Trophoblast cell (in vitro differentiated cells and primary cell): Measurements from ENCODE around the gene TLE7.
A peak's percentile ranks its signal among the peaks of the same experiment; 100 is the strongest.

ENCODE experiments used
- DNase-seq, 2 donors: peaks; one replicate each; pipeline ENCODE4 v3.0.0-alpha.2; 2016
- H2AFZ ChIP-seq: 2 replicates; pipeline ENCODE4 v1.6.1; 2013; ENCODE audit warnings: low read length, moderate library complexity, mild to moderate bottlenecking; ENCODE audit not compliant: insufficient read depth, poor library complexity
- H2AK5ac ChIP-seq: 2 replicates; pipeline ENCODE4 v1.6.1; 2013; ENCODE audit warnings: mild to moderate bottlenecking, low read length
- H2BK120ac ChIP-seq: 2 replicates; pipeline ENCODE4 v1.6.1; 2013; ENCODE audit warnings: low read length, mild to moderate bottlenecking, moderate library complexity; ENCODE audit not compliant: insufficient read depth, poor library complexity
- H2BK12ac ChIP-seq: 2 replicates; pipeline ENCODE4 v1.6.1; 2013; ENCODE audit warnings: mild to moderate bottlenecking, low read length, moderate library complexity
- H2BK5ac ChIP-seq: 2 replicates; pipeline ENCODE4 v1.6.1; 2013; ENCODE audit warnings: low read length, low read depth, moderate library complexity, mild to moderate bottlenecking; ENCODE audit not compliant: poor library complexity
- H3K14ac ChIP-seq: 2 replicates; pipeline ENCODE4 v1.6.1; 2013; ENCODE audit warnings: mild to moderate bottlenecking, low read length
- H3K18ac ChIP-seq: 2 replicates; pipeline ENCODE4 v1.6.1; 2013; ENCODE audit warnings: mild to moderate bottlenecking, low read length
- H3K23ac ChIP-seq: 2 replicates; pipeline ENCODE4 v1.6.1; 2013; ENCODE audit warnings: low read length
- H3K27ac ChIP-seq: 2 replicates; pipeline ENCODE4 v1.5.1; 2013; ENCODE audit warnings: low read depth, mild to moderate bottlenecking, inconsistent platforms, low read length, moderate library complexity
- H3K27me3 ChIP-seq: 2 replicates; pipeline ENCODE4 v1.6.1; 2013; ENCODE audit warnings: inconsistent platforms, mild to moderate bottlenecking, low read length, moderate library complexity; ENCODE audit not compliant: insufficient read depth
- H3K36me3 ChIP-seq, 2 experiments: 1 replicate in 1 of 2; 2 replicates in 1 of 2; pipeline ENCODE4 v1.6.1; 2013; ENCODE audit warnings: low read length in 2 of 2, mild to moderate bottlenecking in 2 of 2, moderate library complexity in 1 of 2; ENCODE audit not compliant: insufficient read depth in 2 of 2, control insufficient read depth in 1 of 2
- H3K4ac ChIP-seq: 2 replicates; pipeline ENCODE4 v1.6.1; 2013; ENCODE audit warnings: low read depth, mild to moderate bottlenecking, low read length, moderate library complexity
- H3K4me1 ChIP-seq, 2 experiments: 1 replicate in 1 of 2; 2 replicates in 1 of 2; pipeline ENCODE4 v1.6.1; 2013; ENCODE audit warnings: low read length in 2 of 2, mild to moderate bottlenecking in 2 of 2, moderate library complexity in 1 of 2; ENCODE audit not compliant: insufficient read depth in 2 of 2, control insufficient read depth in 1 of 2
- H3K4me2 ChIP-seq: 2 replicates; pipeline ENCODE4 v1.6.1; 2013; ENCODE audit warnings: inconsistent platforms, mild to moderate bottlenecking, low read length, moderate library complexity
- H3K4me3 ChIP-seq: 2 replicates; pipeline ENCODE4 v1.5.1; 2013; ENCODE audit warnings: mild to moderate bottlenecking, low read depth, low read length, inconsistent platforms
- H3K79me1 ChIP-seq: one replicate; pipeline ENCODE4 v1.6.1; 2013; ENCODE audit warnings: low read length
- H3K79me2 ChIP-seq: 2 replicates; pipeline ENCODE4 v1.6.1; 2013; ENCODE audit warnings: low read length, mild to moderate bottlenecking; ENCODE audit not compliant: control insufficient read depth, insufficient read depth, poor library complexity
- H3K9ac ChIP-seq: 2 replicates; pipeline ENCODE4 v1.6.1; 2013; ENCODE audit warnings: mild to moderate bottlenecking, low read length
- H3K9me3 ChIP-seq: 2 replicates; pipeline ENCODE4 v1.6.1; 2013; ENCODE audit warnings: low read depth, mild to moderate bottlenecking, control low read depth, inconsistent platforms, low read length; ENCODE audit not compliant: insufficient read depth
- H4K12ac ChIP-seq: 2 replicates; pipeline ENCODE4 v1.6.1; 2013; ENCODE audit warnings: low read depth, mild to moderate bottlenecking, low read length, moderate library complexity
- H4K8ac ChIP-seq: 2 replicates; pipeline ENCODE4 v1.6.1; 2013; ENCODE audit warnings: low read depth, mild to moderate bottlenecking, low read length, moderate library complexity
- H4K91ac ChIP-seq: one replicate; pipeline ENCODE4 v1.6.1; 2013; ENCODE audit warnings: low read depth, mild to moderate bottlenecking, low read length, moderate library complexity
- WGBS: extraction: QIAGEN DNeasy Blood & Tissue Kit; methylation state at CpG from one replicate; pipeline ENCODE4 v1.1.7; 2013; ENCODE audit warnings: missing lambda C conversion rate; ENCODE audit not compliant: insufficient read length, insufficient coverage; ENCODE audit errors: extremely low coverage; 5-methylcytosine and 5-hydroxymethylcytosine counted together

TLE7 gene

GRCh38 chr16:71472051-71472450 lies 30.2 kb upstream of the TLE7 start:
- Histone ChIP-seq H3K4me3 (no peak overlapping the region), H3K79me2 (no peaks in the 10 kb centered on the region), H3K27ac (no peak overlapping the region), H3K36me3 (peaks cover 0 to 3% of the 10 kb centered on the region in 2 experiments), H3K4me2 (no peak overlapping the region), H3K4ac (no peak overlapping the region), H4K91ac (no peak overlapping the region), H2AK5ac (no peak overlapping the region), H3K18ac (no peak overlapping the region), H2AFZ (no peak overlapping the region), H3K14ac (no peak overlapping the region), H3K9ac (no peak overlapping the region), H4K12ac (no peak overlapping the region), H3K23ac (no peak overlapping the region), H3K4me1 (no peaks in the 10 kb centered on the region), H2BK12ac (no peak overlapping the region), H2BK5ac (no peak overlapping the region), H4K8ac (no peak overlapping the region), H3K79me1 (no peaks in the 10 kb centered on the region), H3K27me3 (no peaks in the 10 kb centered on the region), H3K9me3 (no peaks in the 10 kb centered on the region), H2BK120ac (no peak overlapping the region)
- peak; percentile 60 to 68 for DNase-seq
- no CpG with 5 or more reads among the region's 2 CpGs for WGBS

GRCh38 chr16:71467810-71468209 lies 26.0 kb upstream of the TLE7 start:
- Histone ChIP-seq H3K4ac (no peak overlapping the region), H3K36me3 (no peaks in the 10 kb centered on the region), H3K9ac (no peak overlapping the region), H2BK5ac (no peak overlapping the region), H3K9me3 (no peaks in the 10 kb centered on the region), H3K79me1 (no peaks in the 10 kb centered on the region), H3K4me1 (no peaks in the 10 kb centered on the region), H2AFZ (no peak overlapping the region), H2BK12ac (no peak overlapping the region), H4K12ac (no peak overlapping the region), H4K8ac (no peak overlapping the region), H3K14ac (no peak overlapping the region), H3K4me2 (no peak overlapping the region), H3K79me2 (no peaks in the 10 kb centered on the region), H3K23ac (no peak overlapping the region), H2AK5ac (no peak overlapping the region), H3K27me3 (no peaks in the 10 kb centered on the region), H3K4me3 (no peak overlapping the region), H4K91ac (no peak overlapping the region), H3K18ac (no peak overlapping the region), H2BK120ac (no peak overlapping the region), H3K27ac (no peak overlapping the region)
- WGBS, result no CpG with 5 or more reads among the region's 9 CpGs
- DNase-seq, result peak in 1 of 2 donors; percentile 69

GRCh38 chr16:71464231-71464630 lies 22.4 kb upstream of the TLE7 start:
- Histone ChIP-seq H3K4me3 (no peak overlapping the region), H4K8ac (no peak overlapping the region), H3K27ac (no peak overlapping the region), H3K36me3 (no peaks in the 10 kb centered on the region), H3K9ac (no peak overlapping the region), H3K79me1 (peaks cover 3% of the 10 kb centered on the region), H3K4me1 (peaks cover 0 to 4% of the 10 kb centered on the region in 2 experiments), H3K4ac (no peak overlapping the region), H3K14ac (no peak overlapping the region), H3K4me2 (no peak overlapping the region), H3K18ac (no peak overlapping the region), H2BK5ac (no peak overlapping the region), H2BK12ac (no peak overlapping the region), H3K27me3 (no peaks in the 10 kb centered on the region), H2AK5ac (no peak overlapping the region), H3K23ac (no peak overlapping the region), H3K79me2 (peaks cover 5% of the 10 kb centered on the region), H2BK120ac (no peak overlapping the region), H3K9me3 (no peaks in the 10 kb centered on the region), H4K12ac (no peak overlapping the region), H2AFZ (no peak overlapping the region), H4K91ac (no peak overlapping the region)
- no CpG with 5 or more reads among the region's 1 CpG for WGBS
- no peak for DNase-seq

- H3K79me2 ChIP-seq, result peaks cover 5% of the 10 kb centered on the region
- H3K23ac ChIP-seq, result no peak within 1 kb of the TSS
- H2BK5ac ChIP-seq, result no peak within 1 kb of the TSS
- peak within 1 kb of the TSS; percentile 67 for H3K18ac ChIP-seq
- peak within 1 kb of the TSS; percentile 99 for H4K8ac ChIP-seq
- peak within 1 kb of the TSS; percentile 98 for H3K4me2 ChIP-seq
- no CpG with 5 or more reads among the region's 52 CpGs for WGBS
- H3K4me3 ChIP-seq, result peak within 1 kb of the TSS; percentile 98
- H3K27me3 ChIP-seq, result no peaks in the 10 kb centered on the region
- peak within 1 kb of the TSS; percentile 59 for H2AFZ ChIP-seq
- no peak within 1 kb of the TSS for H3K27ac ChIP-seq
- H3K36me3 ChIP-seq, result no peaks in the 10 kb centered on the region
- peak within 1 kb of the TSS; percentile 41 for H2AK5ac ChIP-seq
- H2BK12ac ChIP-seq, result no peak within 1 kb of the TSS
- H2BK120ac ChIP-seq, result no peak within 1 kb of the TSS
- peak; percentile 58 to 84 for DNase-seq
- H3K9me3 ChIP-seq, result no peaks in the 10 kb centered on the region
- H3K79me1 ChIP-seq, result peaks cover 3% of the 10 kb centered on the region
- H3K4ac ChIP-seq, result peak within 1 kb of the TSS; percentile 57
- peaks cover 0 to 4% of the 10 kb centered on the region in 2 experiments for H3K4me1 ChIP-seq
- H3K14ac ChIP-seq, result peak within 1 kb of the TSS; percentile 82
- peak within 1 kb of the TSS; percentile 52 for H4K91ac ChIP-seq
- peak within 1 kb of the TSS; percentile 93 for H4K12ac ChIP-seq
- peak within 1 kb of the TSS; percentile 98 for H3K9ac ChIP-seq
Measured at GRCh38 chr16:71461686-71462648, 20.1 kb upstream of the TLE7 start, which contains the start of gene ZNF23. ZNF23 (minus strand) TSS chr16:71462247; CDS start chr16:71456796, 5,451 bp downstream.
